ENCODE measurements around the gene TMBIM6.
"Not testable (repeated sequence)": the region's sequence is repeated elsewhere in the genome, so short reads cannot be mapped to it uniquely, and the experiment has no call there.

TMBIM6 gene

GRCh38 chr12:49730568-49731101 is 10.7 kb upstream of the TMBIM6 start:
- H3K4me3 ChIP-seq (ENCODE audit: low read length) = no peak overlapping the region
- no peak for TF ChIP-seq CTCF (IDR thresholded peaks at IDR 0.05; ENCODE audit: insufficient read depth, low read depth, low read length, missing control alignments)
- DNase-seq (ENCODE audit: low read depth) = peak; percentile 59

DNA sequence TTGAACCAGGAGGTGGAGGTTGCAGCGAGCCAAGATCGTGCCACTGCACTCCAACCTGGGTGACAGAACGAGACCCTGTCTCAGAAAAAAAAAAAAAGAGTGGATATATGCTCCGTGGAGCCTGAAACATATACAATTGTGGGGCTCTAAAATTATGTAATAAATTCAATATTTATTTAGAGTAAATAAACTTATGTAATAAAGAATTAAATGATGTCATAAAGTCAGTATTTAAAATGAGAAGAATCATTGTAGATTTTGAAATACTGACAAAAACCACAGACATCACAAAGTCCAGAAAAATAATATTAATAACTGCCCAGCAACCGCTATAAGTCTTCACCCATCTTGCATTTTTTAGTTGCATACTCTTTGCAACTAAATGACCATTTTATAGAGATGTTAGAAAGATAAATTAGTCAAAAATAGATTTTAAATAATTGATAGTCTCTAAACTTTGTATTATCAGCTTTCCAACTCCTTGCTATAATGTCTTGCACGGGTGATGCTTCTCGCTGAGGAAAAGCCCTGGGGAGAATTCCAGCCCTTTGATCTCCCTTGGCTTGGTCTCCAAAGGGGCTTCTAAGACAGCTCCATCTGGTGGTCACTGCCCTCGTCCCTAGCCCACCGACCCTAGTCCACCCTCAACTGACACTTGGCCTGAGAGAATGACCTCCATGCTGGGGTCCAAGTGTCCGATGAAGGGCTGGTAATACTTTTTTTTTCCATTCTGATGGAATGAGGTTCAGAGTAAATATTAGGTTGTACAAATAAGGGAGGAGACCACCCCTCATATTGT is 7.9 kb upstream of the TMBIM6 start:
- DNase-seq (ENCODE audit: low read depth) = no peak
- H3K4me3 ChIP-seq (ENCODE audit: low read length) = no peak overlapping the region
- no peak for TF ChIP-seq CTCF (IDR thresholded peaks at IDR 0.05; ENCODE audit: insufficient read depth, low read depth, low read length, missing control alignments)

GRCh38 chr12:49734900-49735299 is 6.5 kb upstream of the TMBIM6 start:
- not testable (repeated sequence) for DNase-seq (ENCODE audit: low read depth); H3K4me3 ChIP-seq (ENCODE audit: low read length)

DNA sequence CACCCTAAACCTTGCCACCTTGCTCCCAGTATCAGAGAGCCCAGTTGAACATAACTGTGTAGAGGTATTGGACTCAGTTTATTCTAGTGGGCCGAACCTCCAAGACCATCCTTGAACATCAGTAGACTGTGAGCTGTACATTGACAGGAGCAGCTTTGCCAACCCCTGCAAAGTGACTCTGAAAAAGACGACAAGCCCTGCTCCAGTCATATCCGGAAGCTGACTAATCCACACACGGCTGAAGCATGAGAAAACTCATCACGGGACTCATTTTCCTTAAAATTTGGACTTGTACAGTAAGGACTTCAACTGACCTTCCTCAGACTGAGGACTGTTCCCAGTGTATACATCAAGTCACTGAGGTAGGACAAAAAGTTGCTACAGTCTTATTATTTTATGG is 2.6 kb upstream of the TMBIM6 start:
- not testable (repeated sequence) for H3K4me3 ChIP-seq (ENCODE audit: low read length)
- peak; percentile 68 for DNase-seq (ENCODE audit: low read depth)

DNA sequence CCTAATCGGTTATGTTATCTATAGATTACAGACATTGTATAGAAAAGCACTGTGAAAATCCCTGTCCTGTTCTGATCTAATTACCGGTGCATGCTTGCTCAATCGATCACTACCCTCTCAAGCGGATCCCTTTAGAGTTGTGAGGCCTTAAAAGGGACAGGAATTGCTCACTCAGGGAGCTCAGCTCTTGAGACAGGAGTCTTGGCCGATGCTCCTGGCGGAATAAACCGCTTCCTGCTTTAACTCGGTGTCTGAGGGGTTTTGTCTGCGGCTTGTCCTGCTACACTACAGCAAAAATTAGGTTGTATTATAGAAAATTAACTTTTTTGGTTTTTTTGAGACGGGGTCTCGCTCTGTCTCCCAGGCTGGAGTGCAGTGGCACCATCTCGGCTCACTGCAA is 1.1 kb upstream of the TMBIM6 start:
- DNase-seq (ENCODE audit: low read depth) = not testable (repeated sequence)

GRCh38 chr12:49741882-49742620 is 694 bp downstream of the TMBIM6 start:
- DNase-seq (ENCODE audit: low read depth) = peak; percentile 93
- peak overlapping the region; percentile 84 for H3K4me3 ChIP-seq (ENCODE audit: low read length)
- TF ChIP-seq CTCF (IDR thresholded peaks at IDR 0.05; ENCODE audit: insufficient read depth, low read depth, low read length, missing control alignments) = no peak

More for the DNA sequence above, 1.1 kb upstream of the TMBIM6 start:
- not testable (repeated sequence) for H3K4me3 ChIP-seq (ENCODE audit: low read length)

GRCh38 chr12:49744363-49744885 is 3.1 kb downstream of the TMBIM6 start:
- TF ChIP-seq CTCF (IDR thresholded peaks at IDR 0.05; ENCODE audit: insufficient read depth, low read depth, low read length, missing control alignments) = no peak
- DNase-seq (ENCODE audit: low read depth) = no peak
- no peak overlapping the region for H3K4me3 ChIP-seq (ENCODE audit: low read length)

- DNase-seq (ENCODE audit: low read depth) = peak; percentile 20
- H3K4me3 ChIP-seq (ENCODE audit: low read length) = no peak overlapping the region
- no peak for TF ChIP-seq CTCF (IDR thresholded peaks at IDR 0.05; ENCODE audit: insufficient read depth, low read depth, low read length, missing control alignments)
Observed at GRCh38 chr12:49748306-49748705, 6.9 kb downstream of the TMBIM6 start.
